Stimulated activated CD8-positive, alpha-beta memory T cell treated with anti-CD3 and anti-CD28 coated beads, Interleukin-15, amount 100 ng/mL, for 1 hour (primary cell): ENCODE data around the gene CFAP52.
"Not testable (repeated sequence)": the region's sequence is repeated elsewhere in the genome, so short reads cannot be mapped to it uniquely, and the experiment has no call there.

Experiments
- DNase-seq: peaks from one replicate; pipeline ENCODE4 v3.0.0-alpha.2; 2020; ENCODE audit warnings: low read depth

CFAP52 gene, protein sequence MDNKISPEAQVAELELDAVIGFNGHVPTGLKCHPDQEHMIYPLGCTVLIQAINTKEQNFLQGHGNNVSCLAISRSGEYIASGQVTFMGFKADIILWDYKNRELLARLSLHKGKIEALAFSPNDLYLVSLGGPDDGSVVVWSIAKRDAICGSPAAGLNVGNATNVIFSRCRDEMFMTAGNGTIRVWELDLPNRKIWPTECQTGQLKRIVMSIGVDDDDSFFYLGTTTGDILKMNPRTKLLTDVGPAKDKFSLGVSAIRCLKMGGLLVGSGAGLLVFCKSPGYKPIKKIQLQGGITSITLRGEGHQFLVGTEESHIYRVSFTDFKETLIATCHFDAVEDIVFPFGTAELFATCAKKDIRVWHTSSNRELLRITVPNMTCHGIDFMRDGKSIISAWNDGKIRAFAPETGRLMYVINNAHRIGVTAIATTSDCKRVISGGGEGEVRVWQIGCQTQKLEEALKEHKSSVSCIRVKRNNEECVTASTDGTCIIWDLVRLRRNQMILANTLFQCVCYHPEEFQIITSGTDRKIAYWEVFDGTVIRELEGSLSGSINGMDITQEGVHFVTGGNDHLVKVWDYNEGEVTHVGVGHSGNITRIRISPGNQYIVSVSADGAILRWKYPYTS

DNA sequence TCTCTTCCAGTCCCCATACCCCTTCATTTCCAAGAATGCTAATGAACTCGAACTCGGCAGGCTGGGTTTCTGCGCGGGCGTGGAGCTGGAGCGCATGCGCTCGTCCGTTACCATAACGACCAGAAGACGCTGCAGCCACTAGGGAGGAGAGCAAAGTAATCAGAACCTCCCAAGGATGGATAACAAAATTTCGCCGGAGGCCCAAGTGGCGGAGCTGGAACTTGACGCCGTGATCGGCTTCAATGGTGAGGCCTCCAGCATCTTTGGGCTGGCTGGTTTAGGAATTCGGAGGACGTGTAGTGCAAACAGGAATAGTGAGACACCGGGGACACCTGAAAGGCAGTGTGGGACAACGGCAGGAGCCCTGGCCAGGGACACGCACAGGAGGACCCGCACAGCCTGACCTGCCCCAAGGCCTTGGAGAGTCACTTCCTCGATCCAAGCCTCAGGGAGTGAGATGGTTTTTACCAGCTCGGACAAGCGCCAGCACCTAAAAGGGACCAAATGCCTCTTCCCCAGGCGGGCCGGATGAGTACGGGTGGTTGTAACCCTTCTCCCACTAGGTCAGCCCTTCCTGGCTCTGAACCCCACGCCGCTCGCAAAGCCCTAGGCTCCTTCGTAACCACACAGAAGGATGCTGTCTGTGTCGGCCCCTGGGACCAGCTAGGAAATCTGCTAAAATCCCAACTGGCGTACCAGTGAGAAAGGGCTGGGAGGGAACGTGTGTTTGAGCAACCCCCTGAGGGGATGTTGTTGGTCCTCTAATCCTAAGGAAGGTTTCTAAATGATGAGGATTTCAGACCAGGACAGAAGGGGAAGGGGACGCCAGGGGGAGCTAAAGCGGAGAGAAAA is at the start of gene CFAP52:
TSS of gene CFAP52 (plus strand) at position 122 of the 852 bp plus-strand sequence. CDS start at position 176, 54 bp downstream.
- peak; percentile 57 for DNase-seq

DNA sequence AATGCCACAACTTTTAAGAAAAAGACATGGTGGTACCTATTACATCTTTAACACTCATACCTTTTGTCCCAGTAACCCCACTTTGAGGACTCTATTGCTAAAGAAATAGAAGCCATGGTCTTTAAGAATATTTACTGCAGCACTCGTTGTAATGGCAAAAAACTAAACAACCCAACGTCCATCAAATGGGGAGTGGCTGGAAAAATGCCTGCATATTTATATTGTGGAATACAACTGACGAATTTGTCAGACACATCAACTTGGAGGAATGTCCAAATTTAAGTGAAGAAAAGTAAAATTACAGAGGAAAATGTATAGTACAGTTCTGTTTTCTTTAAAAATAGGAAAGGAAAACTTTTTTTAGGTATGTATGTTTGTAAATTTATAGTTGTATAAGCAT is 48.7 kb upstream of the CFAP52 start:
- no peak for DNase-seq

DNA sequence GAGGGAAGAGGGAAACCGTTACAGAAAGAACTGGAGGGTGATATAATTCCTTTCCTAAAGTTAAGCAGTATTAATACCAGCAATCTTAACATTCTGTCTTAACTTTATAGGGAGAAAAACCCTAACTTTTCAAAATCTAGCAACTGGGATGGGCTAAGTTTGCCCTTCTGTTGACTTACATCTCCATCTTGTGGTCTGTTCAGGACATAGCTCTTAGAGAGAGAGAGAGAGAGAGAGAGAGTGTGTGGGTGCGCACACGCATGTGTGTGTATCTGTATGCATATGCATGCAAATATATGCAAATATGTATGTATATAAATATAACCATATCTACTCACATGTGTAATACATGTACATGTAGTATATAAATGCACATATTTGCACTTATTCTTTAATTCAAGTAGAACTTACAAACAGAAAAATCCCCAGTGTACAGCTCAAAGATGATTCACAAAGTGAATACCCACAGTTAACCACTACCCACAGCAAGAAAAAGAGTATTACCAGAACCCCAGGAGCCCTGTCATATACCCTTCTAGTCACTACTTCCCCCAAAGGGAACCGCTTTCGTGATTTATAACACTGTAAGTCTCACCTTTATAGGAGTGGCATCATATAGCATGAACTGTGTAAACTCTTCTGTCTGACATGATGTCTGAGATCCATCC is 47.3 kb upstream of the CFAP52 start:
- DNase-seq: no peak

DNA sequence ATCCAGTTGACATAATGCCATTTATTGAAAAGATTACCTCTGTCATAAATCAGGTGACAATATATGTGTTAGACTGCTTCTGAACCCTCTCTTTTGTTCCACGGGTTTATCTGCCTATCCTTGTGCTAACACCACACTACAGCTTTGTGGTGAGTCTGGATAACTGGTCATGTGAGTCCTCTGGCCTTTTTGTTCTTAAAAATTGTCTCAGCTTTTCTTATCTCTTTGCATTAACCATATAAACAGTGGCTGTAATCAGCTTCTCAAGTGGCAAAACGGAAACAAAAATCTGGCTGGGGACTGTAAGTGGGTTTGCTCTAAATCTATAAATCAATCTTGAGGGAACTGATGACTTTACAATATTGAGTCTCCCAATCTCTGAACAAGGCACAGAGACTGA is 45.4 kb upstream of the CFAP52 start:
- no peak for DNase-seq

DNA sequence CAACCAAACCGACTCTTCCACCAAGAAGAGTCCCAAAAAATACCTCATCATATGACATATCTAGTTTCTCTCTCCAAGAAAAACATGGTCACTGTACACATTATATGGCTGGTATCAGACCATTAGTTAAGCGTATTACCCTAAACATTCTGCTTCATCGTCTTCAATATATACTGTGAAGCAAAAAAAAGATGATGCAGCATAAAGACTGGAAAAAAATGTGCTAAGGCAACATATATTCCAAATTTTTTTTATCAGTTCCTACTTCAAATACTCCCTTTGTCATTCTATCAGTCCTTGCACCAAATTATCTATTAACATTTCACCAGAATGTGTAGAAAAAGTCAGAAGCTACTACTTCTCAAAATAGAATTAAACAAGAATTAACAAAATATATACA is 43.7 kb upstream of the CFAP52 start:
- no peak for DNase-seq

DNA sequence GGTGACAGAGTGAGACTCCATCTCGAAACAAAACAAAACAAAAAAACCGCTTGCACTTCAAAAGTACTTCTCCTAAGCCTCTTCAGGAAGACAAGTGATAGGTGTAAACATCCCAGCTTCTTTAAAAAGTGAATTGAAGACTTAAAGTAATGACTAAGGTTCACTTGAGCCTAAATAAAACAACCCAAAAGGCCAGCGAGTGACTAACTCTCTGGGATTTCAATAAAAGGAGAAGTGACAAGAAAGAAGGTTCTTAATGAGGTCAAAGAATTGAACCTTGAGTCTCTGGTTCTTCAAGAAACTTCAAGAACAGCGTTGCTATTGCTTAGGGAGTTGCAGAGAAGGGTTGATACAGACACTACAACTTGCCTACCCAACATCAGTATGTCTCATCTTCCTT is 43.0 kb upstream of the CFAP52 start:
- DNase-seq: no peak

DNA sequence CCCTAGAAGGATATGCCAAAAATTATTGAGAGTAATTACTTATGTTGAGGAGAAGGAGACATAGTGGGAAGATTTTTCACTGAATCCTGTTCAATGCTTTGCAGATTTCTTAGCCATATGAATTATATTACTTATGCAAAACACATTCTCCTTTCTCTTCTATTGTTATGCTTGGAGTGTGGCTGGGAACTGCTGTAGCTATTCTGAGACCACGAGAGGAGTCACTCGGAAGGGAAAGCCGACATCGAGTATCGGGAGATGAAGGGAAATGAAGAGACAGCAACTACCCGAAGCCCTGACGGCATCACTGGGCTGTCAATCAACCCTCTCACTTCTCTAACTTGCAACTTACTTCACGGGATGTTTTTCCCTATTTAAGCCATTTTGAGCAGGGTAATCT is 40.4 kb upstream of the CFAP52 start:
- no peak for DNase-seq

DNA sequence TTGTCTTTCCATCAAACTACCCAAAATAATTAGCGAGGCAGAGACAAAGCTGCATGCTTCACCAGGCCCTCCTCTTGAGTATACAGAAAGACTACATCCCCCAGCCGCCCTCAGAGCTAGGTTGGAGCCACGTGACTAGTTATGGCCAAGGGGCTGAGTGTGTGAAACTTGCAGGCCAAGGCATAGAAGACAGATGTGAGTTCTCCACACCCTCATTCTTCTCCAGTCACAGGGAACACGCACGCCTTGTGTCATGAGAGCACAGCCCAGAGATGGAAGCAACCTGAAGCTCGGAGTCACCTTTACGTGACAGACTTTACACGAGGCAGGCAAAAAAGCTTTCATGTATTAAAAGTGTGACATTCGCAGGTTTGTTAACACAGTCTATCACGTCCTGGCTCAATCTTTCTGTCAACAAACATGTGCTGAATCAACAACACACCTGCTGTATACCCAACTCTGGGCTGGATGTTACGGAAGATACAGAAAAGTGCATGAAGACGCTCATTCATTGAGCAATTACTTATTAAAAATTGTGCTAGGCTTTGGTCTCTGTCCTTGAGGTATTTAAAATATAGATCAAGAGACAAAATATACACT is 39.2 kb upstream of the CFAP52 start:
- no peak for DNase-seq

DNA sequence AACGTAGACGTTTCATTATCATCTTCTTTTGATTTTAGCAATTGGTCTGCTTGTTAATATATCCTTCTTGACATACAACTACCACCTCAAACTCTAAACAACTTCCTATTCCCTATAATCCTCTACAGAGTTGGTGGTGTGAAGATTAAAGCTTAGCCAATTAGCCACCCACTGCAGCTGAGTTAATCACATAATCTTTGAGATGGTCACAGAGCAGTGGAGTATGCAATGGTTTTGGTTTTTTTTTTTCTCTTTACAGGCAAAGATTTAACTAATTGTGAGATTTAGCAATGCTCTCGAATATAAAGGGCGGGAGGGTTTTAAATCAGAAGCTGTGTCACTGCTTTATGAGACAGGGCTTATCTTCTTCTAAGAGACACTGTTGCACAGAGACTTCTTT is 37.8 kb upstream of the CFAP52 start:
- DNase-seq: no peak

DNA sequence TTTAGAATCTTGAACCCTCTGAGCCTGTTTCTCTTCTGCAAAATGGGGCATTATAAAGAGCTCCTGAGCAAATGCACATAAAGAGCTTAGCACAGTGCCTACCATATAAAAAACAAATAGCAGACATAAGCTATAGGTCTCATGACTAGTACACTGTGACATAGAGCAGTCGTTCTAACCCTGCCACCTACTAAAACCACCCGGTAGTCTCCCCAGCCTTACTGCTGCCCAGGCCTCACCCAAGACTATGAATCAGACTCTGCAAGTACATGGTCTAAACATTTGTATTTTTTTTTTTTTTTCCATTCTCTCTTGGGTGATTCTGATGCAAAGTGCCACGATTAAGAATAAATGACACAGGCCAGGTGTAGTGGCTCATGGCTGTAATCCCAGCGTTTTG is 34.7 kb upstream of the CFAP52 start:
- DNase-seq: no peak

DNA sequence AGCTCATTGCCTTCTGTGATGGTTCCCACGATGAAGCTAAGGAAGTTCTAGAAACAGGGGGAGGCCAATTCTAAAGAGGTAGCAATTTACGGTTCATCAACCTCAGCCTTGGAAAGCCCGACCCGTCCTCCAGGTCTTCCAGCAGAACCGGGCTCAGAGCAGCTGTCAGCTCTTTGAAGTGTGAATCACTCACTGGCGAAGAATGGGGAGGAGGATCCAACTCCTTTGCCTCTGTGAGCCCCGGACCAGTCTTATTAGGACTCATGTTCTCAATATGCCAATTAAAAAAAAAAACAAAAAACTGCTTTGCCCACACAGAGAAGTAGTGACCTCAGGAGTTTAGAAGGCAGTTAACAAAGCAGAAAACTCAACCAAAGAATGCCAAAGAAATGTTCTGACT is 32.2 kb upstream of the CFAP52 start:
- no peak for DNase-seq

DNA sequence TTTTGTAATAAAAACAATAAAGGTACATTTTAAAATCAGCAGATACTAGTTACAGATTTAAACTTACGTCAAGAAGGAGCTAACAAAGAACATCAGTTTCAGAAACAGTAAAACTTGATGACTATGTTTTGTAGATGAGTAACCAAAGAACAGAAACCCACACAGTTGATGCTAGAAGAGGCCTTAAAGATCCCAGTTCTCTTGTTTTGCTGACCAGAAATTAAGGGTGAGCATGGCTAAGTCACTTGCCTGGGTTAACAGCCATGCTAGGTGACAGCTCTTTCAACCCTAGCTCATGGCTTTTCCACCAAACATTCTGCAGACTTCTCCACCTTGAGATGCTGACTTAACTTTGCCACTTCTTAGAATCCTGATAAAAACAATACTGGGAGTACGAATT is 27.2 kb upstream of the CFAP52 start:
- no peak for DNase-seq

DNA sequence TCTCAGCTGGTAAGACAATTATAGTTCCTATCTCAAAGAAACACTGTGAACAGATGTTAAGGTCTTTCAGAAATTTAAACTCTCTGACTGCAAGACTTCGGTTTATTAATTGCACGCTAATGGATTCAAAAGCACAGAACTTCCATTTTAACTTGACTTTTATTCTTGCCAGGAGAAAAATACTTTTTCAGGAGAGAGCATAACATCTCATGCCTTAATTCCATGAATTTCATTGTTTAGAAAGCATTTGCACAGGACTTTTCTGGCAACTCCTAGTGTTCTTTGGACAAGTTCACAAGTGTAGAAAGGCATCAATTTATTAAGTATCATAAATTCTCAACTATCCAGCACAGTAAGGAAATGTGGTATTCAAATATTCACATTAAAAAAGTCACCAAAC is 23.3 kb upstream of the CFAP52 start:
- no peak for DNase-seq

DNA sequence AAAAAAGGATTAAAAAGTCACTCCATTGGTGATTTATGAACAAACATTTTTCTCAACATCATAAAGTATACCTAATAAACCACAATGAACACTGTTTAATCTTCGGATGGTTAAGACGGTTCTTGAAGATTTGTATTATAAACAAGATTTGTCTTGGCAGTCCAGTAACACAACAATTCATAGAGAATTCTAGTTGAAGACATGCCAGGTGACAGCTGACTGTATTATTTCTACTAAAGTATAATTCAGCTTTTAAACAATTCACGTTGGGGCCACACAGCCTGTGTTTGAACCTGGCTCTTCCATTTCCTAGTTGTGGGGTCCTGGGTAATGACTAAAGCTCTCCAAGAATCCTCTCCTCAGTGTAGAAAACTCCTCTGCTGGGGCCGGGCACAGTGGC is 22.8 kb upstream of the CFAP52 start:
- no peak for DNase-seq

DNA sequence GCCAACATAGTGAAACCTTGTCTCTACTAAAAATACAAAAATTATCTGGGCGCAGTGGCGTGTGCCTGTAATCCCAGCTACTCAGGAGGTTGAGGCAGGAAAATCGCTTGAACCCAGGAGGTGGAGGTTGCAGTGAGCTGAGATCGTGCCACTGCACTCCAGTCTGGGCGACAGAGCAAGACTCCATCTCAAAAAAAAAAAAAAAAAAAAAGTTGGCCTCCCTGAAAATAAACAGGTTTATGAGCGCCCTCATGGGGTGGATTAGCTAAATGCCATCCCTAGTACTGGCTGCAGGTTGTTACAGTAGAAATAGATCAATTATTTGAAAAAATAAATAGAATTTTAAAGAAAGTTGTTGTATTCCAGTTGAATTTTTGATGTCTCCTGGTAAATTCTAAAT is 21.7 kb upstream of the CFAP52 start:
- not testable (repeated sequence) for DNase-seq

DNA sequence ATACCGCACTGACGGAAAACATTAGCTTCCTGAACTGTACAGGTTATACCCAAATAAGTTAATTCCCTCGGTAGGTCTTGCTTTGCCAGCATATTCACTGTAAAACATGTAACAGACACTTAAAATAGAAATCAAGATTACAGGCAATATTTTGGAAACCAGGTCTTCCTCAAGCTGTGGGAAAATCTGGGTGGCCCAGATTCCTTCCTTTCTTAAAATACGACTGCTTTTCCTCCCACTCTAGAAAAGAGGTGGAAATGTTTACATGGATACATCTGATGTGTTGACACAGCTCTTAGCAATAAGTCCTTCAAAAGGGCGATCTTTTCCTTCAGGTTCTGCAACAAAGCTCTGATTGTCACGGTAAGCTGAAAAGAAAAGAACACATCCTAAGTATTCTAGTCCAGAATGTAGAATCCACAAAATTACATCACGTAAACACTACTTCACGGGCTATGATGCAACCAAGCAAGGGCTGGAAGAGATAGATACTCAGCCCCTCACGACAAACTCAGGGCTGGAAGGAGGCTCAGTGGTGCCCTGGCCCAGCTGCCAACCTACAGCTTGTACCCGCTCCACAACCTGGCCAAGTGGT is 19.2 kb upstream of the CFAP52 start:
- no peak for DNase-seq

DNA sequence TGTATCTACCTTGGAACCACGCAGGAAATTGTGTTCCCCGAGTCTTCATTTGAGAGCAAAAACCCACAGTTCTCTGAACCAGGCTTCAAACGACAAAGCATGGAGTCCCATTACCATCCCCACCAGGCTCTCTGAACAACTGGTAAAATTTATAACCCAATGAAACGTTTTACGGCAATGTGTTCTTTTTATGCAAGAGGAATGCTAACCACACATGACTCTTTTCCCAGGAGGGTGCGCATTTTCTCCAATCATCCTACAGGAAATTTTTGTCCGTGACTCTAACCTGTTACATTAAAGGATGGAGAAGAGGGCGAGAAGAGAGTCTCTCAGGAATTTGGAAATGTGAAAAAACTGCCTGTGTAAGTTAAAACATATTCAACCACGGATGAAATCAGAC is 18.6 kb upstream of the CFAP52 start:
- DNase-seq: no peak

DNA sequence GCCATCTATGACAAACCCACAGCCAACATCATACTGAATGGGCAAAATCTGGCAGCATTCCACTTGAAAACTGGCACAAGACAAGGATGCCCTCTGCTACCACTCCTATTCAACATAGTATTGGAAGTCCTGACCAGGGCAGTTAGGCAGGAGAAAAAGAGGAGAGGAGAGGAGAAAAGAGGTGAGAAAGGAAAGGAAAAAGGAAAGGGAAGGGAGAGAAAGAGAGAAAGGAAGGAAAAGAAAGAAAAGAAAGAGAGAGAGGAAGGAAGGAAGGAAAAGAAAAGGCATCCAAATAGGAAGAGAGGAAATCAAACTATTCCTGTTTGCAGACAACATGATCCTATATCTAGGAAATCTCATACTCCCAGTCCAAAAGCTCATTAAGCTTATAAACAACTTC is 12.3 kb upstream of the CFAP52 start:
- no peak for DNase-seq

DNA sequence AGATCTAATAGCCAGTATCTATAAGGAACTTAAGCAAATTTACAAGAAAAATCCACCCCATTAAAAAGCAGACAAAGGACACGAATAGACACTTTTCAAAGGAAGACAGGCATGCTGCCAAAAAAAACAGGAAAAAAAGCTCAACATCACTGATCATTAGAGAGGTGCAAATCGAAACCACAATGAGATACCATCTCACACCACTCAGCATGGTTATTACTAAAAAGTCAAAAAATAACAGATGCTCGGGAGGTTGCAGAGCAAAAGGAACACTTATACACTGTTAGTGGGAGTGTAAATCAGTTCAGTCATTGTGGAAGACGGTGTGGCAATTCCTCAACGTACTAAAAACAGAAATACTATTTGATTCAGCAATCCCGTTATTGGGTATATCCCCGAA is 10.4 kb upstream of the CFAP52 start:
- DNase-seq: no peak

DNA sequence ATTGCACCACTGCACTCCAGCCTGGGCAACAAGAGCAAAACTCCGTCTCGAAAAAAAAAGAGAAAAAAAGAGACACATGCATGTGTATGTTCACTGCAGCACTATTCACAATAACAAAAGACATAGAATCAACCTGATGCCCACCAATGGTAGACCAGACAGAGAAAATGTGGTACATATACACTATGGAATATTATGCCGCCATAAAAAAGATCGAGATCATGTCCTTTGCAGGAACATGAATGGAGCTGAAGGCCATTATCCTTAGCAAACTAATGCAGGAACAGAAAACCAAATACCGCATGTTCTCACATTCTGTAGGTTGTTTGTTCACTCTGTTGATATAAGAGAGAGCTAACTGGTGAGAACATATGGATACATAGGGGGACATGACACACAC is 9.7 kb upstream of the CFAP52 start:
- not testable (repeated sequence) for DNase-seq

DNA sequence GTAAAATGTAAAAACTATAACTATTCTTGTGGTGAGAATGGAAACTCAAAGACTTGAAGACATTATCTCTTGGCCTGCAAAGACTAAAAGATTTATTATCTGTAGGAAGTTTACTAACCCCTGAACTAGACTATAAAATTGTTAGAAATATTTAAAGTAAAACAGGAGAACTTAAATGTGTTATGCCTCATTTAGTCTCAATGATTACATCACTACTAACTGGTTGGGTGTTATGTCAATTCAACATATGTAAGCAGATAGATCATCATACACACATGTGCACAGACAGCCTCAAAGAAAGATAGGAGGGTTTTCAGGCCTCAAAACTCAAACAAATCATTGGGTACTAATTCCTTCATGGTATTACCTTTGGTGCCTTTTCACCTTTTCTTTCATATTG is 8.4 kb upstream of the CFAP52 start:
- no peak for DNase-seq
